Mucosa of descending colon (tissue), 3 donors: ENCODE results near the gene SH3TC1. TPM values are rescaled to one million over a fixed set of nuclear protein-coding genes. Genes with fewer than 3 reads are reported as not detected.
A peak's percentile ranks its signal among the peaks of the same experiment; 100 is the strongest.

Experiments
- ATAC-seq: fragments of 200-7000 bp; cut with Tn5 transposase; one replicate; pipeline ENCODE4 v1.9.1; 2020; ENCODE audit warnings: mild to moderate bottlenecking, moderate library complexity
- DNase-seq, 3 donors: peaks; one replicate each; pipeline ENCODE4 v3.0.0-alpha.2; 2020
- H3K36me3 ChIP-seq: fragments of 200-600 bp; one replicate; pipeline ENCODE4 v1.8.0; 2021; ENCODE audit warnings: low read depth, mild to moderate bottlenecking
- H3K4me1 ChIP-seq: fragments of 200-600 bp; one replicate; pipeline ENCODE4 v1.8.0; 2021; ENCODE audit warnings: low read depth, mild to moderate bottlenecking
- H3K4me3 ChIP-seq: fragments of 200-600 bp; one replicate; pipeline ENCODE4 v1.8.0; 2021; ENCODE audit warnings: mild to moderate bottlenecking
- H3K9me3 ChIP-seq: fragments of 200-600 bp; one replicate; pipeline ENCODE4 v1.8.0; 2021; ENCODE audit warnings: mild to moderate bottlenecking
- intact Hi-C, 2 donors: fragments of 100-400 bp; cut with DNase I in 1 of 2; cut with micrococcal nuclease in 1 of 2; formaldehyde crosslinking; loops; one replicate each; pipeline versions ENCODE4 v1.11.0 to v1.11.1; 2022; cut with DNase I, micrococcal nuclease
- total RNA-seq, 3 donors: library from RNA; stranded (reverse); fragmentation: NEBNext Ultra II Directional in 2 of 3; extraction: Animal tissue kit (Norgen Biotek cat#: 25700) in 2 of 3; gene quantifications; one replicate each; pipeline versions ENCODE4 v1.2.1 to v1.2.4, GENCODE V29; 2021 to 2023
- TF ChIP-seq, protein P1 (sequence below): fragments of 200-600 bp; IDR thresholded peaks from one replicate; pipeline ENCODE4 v1.8.0; 2022; ENCODE audit warnings: antibody characterized with exemption, mild to moderate bottlenecking
- donor health status: DM: no; HTN: no; CAD: no; lungs with moderate emphysema.
- donor health status: DM: no; HTN: no; CAD: no.
- donor health status: DM: no; HTN: yes; CAD: no.

The SH3TC1 gene
- total RNA-seq, 3 donors from 2014 or later = 10.3 to 13.6 (median 11.7) TPM

DNA sequence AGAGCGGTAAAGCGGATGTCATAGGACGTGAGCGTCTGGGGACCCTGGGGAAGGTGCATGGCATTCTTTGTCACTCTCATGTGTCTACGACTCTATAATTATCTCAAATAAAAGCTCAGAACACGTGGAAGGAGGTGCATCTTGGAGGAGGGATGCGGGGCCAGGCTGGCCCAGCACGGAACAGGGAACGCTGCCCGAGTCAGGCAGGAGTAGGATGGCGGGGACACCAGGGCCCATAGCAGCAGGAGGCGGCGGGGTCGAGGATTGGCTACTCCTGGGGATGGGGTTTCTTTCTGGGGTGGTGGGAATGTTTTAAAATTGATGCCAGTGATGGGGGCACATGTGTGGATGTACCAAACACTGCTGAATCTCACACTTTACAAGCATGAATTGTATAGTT lies 65.0 kb downstream of the SH3TC1 start:
- no peak overlapping the region for H3K4me3 ChIP-seq
- ATAC-seq (no peak), DNase-seq (no peak)
- no peaks in the 10 kb centered on the region for H3K9me3 ChIP-seq
- H3K4me1 ChIP-seq = no peaks in the 10 kb centered on the region
- intact Hi-C loops = no loop called here
- TF ChIP-seq, protein P1, sequence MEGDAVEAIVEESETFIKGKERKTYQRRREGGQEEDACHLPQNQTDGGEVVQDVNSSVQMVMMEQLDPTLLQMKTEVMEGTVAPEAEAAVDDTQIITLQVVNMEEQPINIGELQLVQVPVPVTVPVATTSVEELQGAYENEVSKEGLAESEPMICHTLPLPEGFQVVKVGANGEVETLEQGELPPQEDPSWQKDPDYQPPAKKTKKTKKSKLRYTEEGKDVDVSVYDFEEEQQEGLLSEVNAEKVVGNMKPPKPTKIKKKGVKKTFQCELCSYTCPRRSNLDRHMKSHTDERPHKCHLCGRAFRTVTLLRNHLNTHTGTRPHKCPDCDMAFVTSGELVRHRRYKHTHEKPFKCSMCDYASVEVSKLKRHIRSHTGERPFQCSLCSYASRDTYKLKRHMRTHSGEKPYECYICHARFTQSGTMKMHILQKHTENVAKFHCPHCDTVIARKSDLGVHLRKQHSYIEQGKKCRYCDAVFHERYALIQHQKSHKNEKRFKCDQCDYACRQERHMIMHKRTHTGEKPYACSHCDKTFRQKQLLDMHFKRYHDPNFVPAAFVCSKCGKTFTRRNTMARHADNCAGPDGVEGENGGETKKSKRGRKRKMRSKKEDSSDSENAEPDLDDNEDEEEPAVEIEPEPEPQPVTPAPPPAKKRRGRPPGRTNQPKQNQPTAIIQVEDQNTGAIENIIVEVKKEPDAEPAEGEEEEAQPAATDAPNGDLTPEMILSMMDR = no peak
- H3K36me3 ChIP-seq = no peaks in the 10 kb centered on the region

DNA sequence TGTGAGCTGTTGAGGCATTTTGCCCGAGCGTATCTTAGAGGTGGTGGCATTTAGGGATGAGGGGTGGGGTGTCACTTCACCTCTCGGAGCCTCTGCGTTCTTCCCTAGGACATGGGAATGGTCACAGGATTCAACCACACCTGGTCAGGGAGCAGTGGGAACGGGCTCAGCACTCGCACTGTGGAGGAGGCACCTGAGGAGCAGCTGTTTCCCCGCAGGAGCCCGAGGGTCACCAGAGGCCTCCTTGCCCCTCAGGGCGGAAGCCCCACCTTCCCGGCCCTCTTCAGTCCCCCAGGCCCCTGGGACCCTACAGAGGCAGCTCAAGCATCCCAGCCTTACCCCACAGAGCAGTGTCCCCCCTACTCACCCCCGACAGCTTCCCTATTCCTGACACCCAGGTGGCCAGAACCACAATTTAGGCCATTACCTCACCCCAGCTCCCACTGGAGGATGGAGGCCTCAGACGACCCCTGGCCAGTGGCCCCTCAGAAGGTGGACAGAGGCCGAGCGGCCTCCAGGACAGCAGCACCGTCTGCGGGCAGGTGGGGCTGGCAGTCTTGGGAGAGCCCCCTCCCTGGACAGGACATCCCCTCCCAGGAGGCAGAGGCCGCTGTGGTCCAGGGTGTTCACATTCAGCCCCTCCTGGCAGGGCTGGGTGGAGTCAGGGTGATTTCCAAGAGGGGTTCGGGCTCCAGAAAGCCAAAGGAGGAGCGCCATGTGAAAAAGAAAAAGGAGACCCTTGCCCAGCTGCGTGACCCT lies 66.3 kb downstream of the SH3TC1 start:
- Histone ChIP-seq H3K9me3 (no peaks in the 10 kb centered on the region), H3K4me3 (no peak overlapping the region), H3K36me3 (no peaks in the 10 kb centered on the region), H3K4me1 (no peaks in the 10 kb centered on the region)
- no peak for DNase-seq
- intact Hi-C loops = no loop called here
- ATAC-seq = no peak
- TF ChIP-seq, protein P1 = no peak

DNA sequence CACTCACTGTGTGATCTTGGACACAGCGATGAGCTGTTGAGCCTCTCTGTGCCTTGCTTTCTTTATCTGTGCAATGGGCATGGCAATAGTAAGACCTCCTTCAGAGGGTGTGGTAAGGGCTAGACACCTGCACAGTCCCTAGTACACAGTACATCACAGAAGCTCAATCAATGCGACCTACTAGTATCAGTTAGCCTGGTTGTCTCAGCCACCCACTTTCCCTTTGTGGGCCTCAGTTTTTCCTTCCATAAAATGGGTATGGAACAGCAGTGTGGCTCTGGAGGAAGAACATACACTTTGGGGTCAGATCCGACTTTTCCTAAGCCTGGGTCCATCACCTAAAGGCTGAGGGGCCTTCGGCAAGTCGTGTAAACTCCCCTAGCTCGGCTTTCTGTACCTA lies 67.0 kb downstream of the SH3TC1 start:
- ATAC-seq (no peak), DNase-seq (no peak)
- no peak overlapping the region for H3K4me3 ChIP-seq
- no peaks in the 10 kb centered on the region for H3K9me3 ChIP-seq
- TF ChIP-seq, protein P1 = no peak
- H3K4me1 ChIP-seq = no peaks in the 10 kb centered on the region
- intact Hi-C loops = no loop called here
- H3K36me3 ChIP-seq = no peaks in the 10 kb centered on the region

DNA sequence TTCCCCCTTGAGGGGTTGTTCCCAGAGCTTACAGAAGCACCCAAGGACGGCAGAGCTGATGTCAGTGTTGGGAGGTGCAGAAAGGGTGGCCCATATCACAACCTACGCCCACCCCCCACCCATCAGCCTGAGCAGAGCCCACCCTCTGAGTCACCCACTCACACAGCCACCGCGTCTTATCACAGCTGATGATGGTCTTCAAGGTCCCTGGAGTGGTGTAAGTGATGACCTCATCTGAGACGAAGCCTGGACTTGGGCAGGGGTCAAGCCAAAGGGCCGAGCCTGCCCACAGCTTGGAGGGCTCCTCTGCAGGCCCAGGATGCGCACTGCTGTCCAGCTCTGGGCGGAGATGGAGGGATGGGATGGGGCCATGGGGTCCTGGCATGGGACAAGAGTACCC lies 67.4 kb downstream of the SH3TC1 start:
- Histone ChIP-seq H3K4me1 (no peaks in the 10 kb centered on the region), H3K4me3 (no peak overlapping the region), H3K9me3 (no peaks in the 10 kb centered on the region), H3K36me3 (no peaks in the 10 kb centered on the region)
- TF ChIP-seq, protein P1 = no peak
- ATAC-seq (no peak), DNase-seq (no peak)
- intact Hi-C loops = no loop called here

DNA sequence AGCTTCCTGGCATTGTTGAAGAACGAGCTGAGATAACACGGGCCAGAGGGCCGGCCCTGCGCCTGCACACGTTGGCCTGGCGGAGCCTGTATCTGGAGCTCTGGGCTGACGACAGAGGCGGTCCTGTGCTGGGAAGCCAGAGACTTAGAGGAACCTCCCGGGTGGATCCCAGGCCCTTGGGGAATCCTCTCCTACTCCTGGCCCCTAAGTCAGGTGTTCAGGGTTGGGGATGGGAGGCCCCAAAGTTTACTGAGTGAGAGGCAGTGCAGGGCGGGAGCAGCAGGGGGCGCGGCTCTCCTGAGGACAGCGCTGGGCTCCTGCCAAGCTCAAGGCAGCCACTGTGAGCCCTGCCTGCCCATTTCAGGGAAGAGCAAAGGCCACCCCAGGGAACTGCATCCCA lies 68.0 kb downstream of the SH3TC1 start:
- H3K9me3 ChIP-seq = no peaks in the 10 kb centered on the region
- no peaks in the 10 kb centered on the region for H3K4me1 ChIP-seq
- ATAC-seq (peak; percentile 81), DNase-seq (peak in 2 of 3 donors; percentile 78 to 79)
- no peak overlapping the region for H3K4me3 ChIP-seq
- H3K36me3 ChIP-seq = no peaks in the 10 kb centered on the region
- intact Hi-C loops = no loop called here
- TF ChIP-seq, protein P1 = peak; percentile 65
